GM18867 (cell line): Measurements from ENCODE around the gene FBN1.

ENCODE experiments used
- ATAC-seq: cut with Tn5 transposase; IDR thresholded peaks from one replicate; pipeline ENCODE4 v1.9.1; 2021; ENCODE audit warnings: mild to moderate bottlenecking, moderate library complexity; ENCODE audit not compliant: unreplicated experiment

Gene FBN1

GRCh38 chr15:48522911-48523310, 122.6 kb downstream of the FBN1 start:
- no peak for ATAC-seq

- no peak for ATAC-seq
Measured at GRCh38 chr15:48522123-48522522, 123.4 kb downstream of the FBN1 start.

- ATAC-seq = no peak
Measured at GRCh38 chr15:48520376-48521155, 124.9 kb downstream of the FBN1 start.

GRCh38 chr15:48516121-48516520, 129.4 kb downstream of the FBN1 start:
- no peak for ATAC-seq

GRCh38 chr15:48515500-48515899, 130.0 kb downstream of the FBN1 start:
- ATAC-seq = no peak

- no peak for ATAC-seq
Measured at GRCh38 chr15:48514103-48514816, 131.2 kb downstream of the FBN1 start.

GRCh38 chr15:48510976-48511375, 134.5 kb downstream of the FBN1 start:
- ATAC-seq = no peak

- peak; percentile 88 for ATAC-seq
Measured at GRCh38 chr15:48507416-48508065, 138.0 kb downstream of the FBN1 start.

- no peak for ATAC-seq
Measured at GRCh38 chr15:48505067-48505466, 140.4 kb downstream of the FBN1 start.

GRCh38 chr15:48501208-48501607, 144.3 kb downstream of the FBN1 start:
- peak; percentile 62 for ATAC-seq

GRCh38 chr15:48500595-48500994, 144.9 kb downstream of the FBN1 start:
- no peak for ATAC-seq

- ATAC-seq = no peak
Measured at GRCh38 chr15:48499978-48500377, 145.5 kb downstream of the FBN1 start.

- no peak for ATAC-seq
Measured at GRCh38 chr15:48498828-48499227, 146.7 kb downstream of the FBN1 start.

- no peak for ATAC-seq
Measured at GRCh38 chr15:48494631-48495030, 150.9 kb downstream of the FBN1 start.

GRCh38 chr15:48493763-48494225, 151.7 kb downstream of the FBN1 start:
- ATAC-seq = no peak

GRCh38 chr15:48493084-48493762, 152.3 kb downstream of the FBN1 start:
- ATAC-seq = no peak

GRCh38 chr15:48486228-48486627, 159.3 kb downstream of the FBN1 start:
- ATAC-seq = peak; percentile 57

- no peak for ATAC-seq
Measured at GRCh38 chr15:48481802-48482201, 163.7 kb downstream of the FBN1 start.

GRCh38 chr15:48479751-48480150, 165.8 kb downstream of the FBN1 start:
- no peak for ATAC-seq

GRCh38 chr15:48478581-48478980, 166.9 kb downstream of the FBN1 start:
- ATAC-seq = no peak

- no peak for ATAC-seq
Measured at GRCh38 chr15:48477795-48478360, 167.6 kb downstream of the FBN1 start.
